Activated effector memory CD4-positive, alpha-beta T cell treated with anti-CD3 and anti-CD28 coated beads, Interleukin-2, amount 50 U/mL, for 16 hours (primary cell): ENCODE results near the gene MAST4.

Source experiments
- DNase-seq: peaks from one replicate; pipeline ENCODE4 v3.0.0-alpha.2; 2020

Gene MAST4

GRCh38 chr5:67003685-67003934 is 407.4 kb downstream of the MAST4 start:
- DNase-seq = no peak

GRCh38 chr5:67003935-67004729 is 407.9 kb downstream of the MAST4 start:
- peak; percentile 96 for DNase-seq

GRCh38 chr5:67004730-67005350 is 408.6 kb downstream of the MAST4 start:
- DNase-seq = no peak

- no peak for DNase-seq
Measured at GRCh38 chr5:67005737-67006499, 409.7 kb downstream of the MAST4 start.

- DNase-seq = no peak
Measured at GRCh38 chr5:67006500-67006848, 410.3 kb downstream of the MAST4 start.

GRCh38 chr5:67009028-67009427 is 412.8 kb downstream of the MAST4 start:
- DNase-seq = no peak

- no peak for DNase-seq
Measured at GRCh38 chr5:67010684-67011409, 414.7 kb downstream of the MAST4 start.

GRCh38 chr5:67011422-67011821 is 415.2 kb downstream of the MAST4 start:
- no peak for DNase-seq

GRCh38 chr5:67012171-67012570 is 416.0 kb downstream of the MAST4 start:
- no peak for DNase-seq

GRCh38 chr5:67013719-67014118 is 417.5 kb downstream of the MAST4 start:
- no peak for DNase-seq

- DNase-seq = no peak
Measured at GRCh38 chr5:67014191-67014590, 418.0 kb downstream of the MAST4 start.

GRCh38 chr5:67014957-67015400 is 418.8 kb downstream of the MAST4 start:
- no peak for DNase-seq

- DNase-seq = no peak
Measured at GRCh38 chr5:67015541-67016191, 419.5 kb downstream of the MAST4 start.

GRCh38 chr5:67019065-67019845 is 423.1 kb downstream of the MAST4 start:
- DNase-seq = no peak

GRCh38 chr5:67020096-67020615 is 424.0 kb downstream of the MAST4 start:
- no peak for DNase-seq

- no peak for DNase-seq
Measured at GRCh38 chr5:67021031-67021430, 424.8 kb downstream of the MAST4 start.

- DNase-seq = no peak
Measured at GRCh38 chr5:67021521-67021920, 425.3 kb downstream of the MAST4 start.

GRCh38 chr5:67021962-67022361 is 425.8 kb downstream of the MAST4 start:
- no peak for DNase-seq

GRCh38 chr5:67025457-67025856 is 429.3 kb downstream of the MAST4 start:
- DNase-seq = no peak

GRCh38 chr5:67026278-67026677 is 430.1 kb downstream of the MAST4 start:
- no peak for DNase-seq

- DNase-seq = no peak
Measured at GRCh38 chr5:67027171-67027570, 431.0 kb downstream of the MAST4 start.

- DNase-seq = no peak
Measured at GRCh38 chr5:67028371-67028770, 432.2 kb downstream of the MAST4 start.
